Liver (tissue), 9 donors: Measurements from ENCODE around the gene RILP. TPM values are rescaled to one million over a fixed set of nuclear protein-coding genes. Genes with fewer than 3 reads are reported as not detected.
"Not testable (repeated sequence)": the region's sequence is repeated elsewhere in the genome, so short reads cannot be mapped to it uniquely, and the experiment has no call there.

Experiments used
- DNase-seq: peaks from one replicate; pipeline ENCODE4 v3.0.0-alpha.2; 2017; ENCODE audit warnings: low spot score
- H3K27ac ChIP-seq, 2 donors: one replicate each; pipeline ENCODE4 v1.7.0; 2013; ENCODE audit warnings: inconsistent platforms in 2 of 2, low read length in 2 of 2, control low read depth in 1 of 2, low read depth in 1 of 2, mild to moderate bottlenecking in 1 of 2
- H3K27me3 ChIP-seq, 4 donors: one replicate each; pipeline versions ENCODE4 v1.6.1 to v1.7.0; 2013; ENCODE audit warnings: low read length in 3 of 4, inconsistent platforms in 1 of 4, mild to moderate bottlenecking in 1 of 4, moderate library complexity in 1 of 4; ENCODE audit not compliant: control insufficient read depth in 4 of 4, insufficient read depth in 4 of 4
- H3K36me3 ChIP-seq, 4 donors: one replicate each; pipeline versions ENCODE4 v1.6.1 to v1.7.0; 2013; ENCODE audit warnings: low read length in 3 of 4, mild to moderate bottlenecking in 3 of 4, low read depth in 1 of 4, moderate library complexity in 1 of 4; ENCODE audit not compliant: control insufficient read depth in 4 of 4, insufficient read depth in 3 of 4
- H3K4me1 ChIP-seq, 4 donors: one replicate each; pipeline versions ENCODE4 v1.6.1 to v1.7.0; 2013; ENCODE audit warnings: low read length in 3 of 4, mild to moderate bottlenecking in 3 of 4, moderate library complexity in 1 of 4; ENCODE audit not compliant: control insufficient read depth in 4 of 4, insufficient read depth in 4 of 4
- H3K4me3 ChIP-seq, 3 donors: one replicate each; pipeline versions ENCODE4 v1.6.1 to v1.7.0; 2013; ENCODE audit warnings: low read length in 3 of 3, control low read depth in 1 of 3, low read depth in 1 of 3, mild to moderate bottlenecking in 1 of 3
- H3K9ac ChIP-seq, 2 donors: one replicate each; pipeline ENCODE4 v1.7.0; 2013; ENCODE audit warnings: low read length in 2 of 2, mild to moderate bottlenecking in 2 of 2, moderate library complexity in 2 of 2, control low read depth in 1 of 2, low read depth in 1 of 2
- H3K9me3 ChIP-seq, 4 donors: one replicate each; pipeline versions ENCODE4 v1.6.1 to v1.7.0; 2013; ENCODE audit warnings: low read length in 3 of 4; ENCODE audit not compliant: control insufficient read depth in 4 of 4
- EGR1 ChIP-seq, 2 donors: IDR thresholded peaks; 2 replicates each; pipeline ENCODE4 v1.6.1; 2016 to 2018; ENCODE audit warnings: antibody characterized with exemption in 2 of 2, low read depth in 2 of 2
- FOXA1 ChIP-seq: IDR thresholded peaks from 2 replicates; pipeline ENCODE4 v1.6.1; 2016; ENCODE audit warnings: antibody characterized with exemption
- FOXA2 ChIP-seq: IDR thresholded peaks from 2 replicates; pipeline ENCODE4 v1.6.1; 2016; ENCODE audit warnings: antibody characterized with exemption
- GABPA ChIP-seq, 2 donors: IDR thresholded peaks in 1 of 2; conservative IDR thresholded peaks in 1 of 2; 2 replicates each; pipeline ENCODE4 v1.6.1; 2016; ENCODE audit warnings: antibody characterized with exemption in 2 of 2, mild to moderate bottlenecking in 1 of 2, moderate library complexity in 1 of 2
- HNF4A ChIP-seq, 2 donors: conservative IDR thresholded peaks; 2 replicates each; pipeline ENCODE4 v1.6.1; 2016; ENCODE audit warnings: antibody characterized with exemption in 2 of 2, mild to moderate bottlenecking in 2 of 2
- HNF4G ChIP-seq: IDR thresholded peaks from 2 replicates; pipeline ENCODE4 v1.6.1; 2016; ENCODE audit warnings: antibody characterized with exemption
- JUND ChIP-seq, 2 donors: IDR thresholded peaks; 2 replicates each; pipeline ENCODE4 v1.6.1; 2016; ENCODE audit warnings: antibody characterized with exemption in 2 of 2
- RAD21 ChIP-seq, 2 donors: IDR thresholded peaks; 2 replicates each; pipeline ENCODE4 v1.6.1; 2016; ENCODE audit warnings: antibody characterized with exemption in 2 of 2, mild to moderate bottlenecking in 2 of 2
- RXRA ChIP-seq, 2 donors: IDR thresholded peaks; 2 replicates each; pipeline ENCODE4 v1.6.1; 2017 to 2018; ENCODE audit warnings: antibody characterized with exemption in 2 of 2, mild to moderate bottlenecking in 1 of 2
- SP1 ChIP-seq: IDR thresholded peaks from 2 replicates; pipeline ENCODE4 v1.6.1; 2018; ENCODE audit warnings: antibody characterized with exemption, mild to moderate bottlenecking
- TAF1 ChIP-seq: conservative IDR thresholded peaks from 2 replicates; pipeline ENCODE4 v1.6.1; 2016; ENCODE audit warnings: antibody characterized with exemption, mild to moderate bottlenecking
- YY1 ChIP-seq: IDR thresholded peaks from 2 replicates; pipeline ENCODE4 v1.6.1; 2016; ENCODE audit warnings: antibody characterized with exemption, mild to moderate bottlenecking
- WGBS: extraction: QIAGEN DNeasy Blood & Tissue Kit; methylation state at CpG from one replicate; pipeline ENCODE4 v1.1.7; 2013; 5-methylcytosine and 5-hydroxymethylcytosine counted together
- polyA plus RNA-seq, 2 donors: library from polyadenylated mRNA; stranded (reverse) in 1 of 2; unstranded in 1 of 2; fragments of 200-250 nt in 1 of 2; fragments of >200 nt in 1 of 2; fragmentation: Nextera tagmentation in 1 of 2; extraction: Ambion mirVana in 1 of 2; gene quantifications; one replicate each; pipeline versions ENCODE4 v1.2.1 to v1.2.3, GENCODE V29; 2013 to 2015
- total RNA-seq, 2 donors: library from RNA; depleted of rRNA; stranded (reverse); fragments of >200 nt; gene quantifications; one replicate each; pipeline ENCODE4 v1.2.3, GENCODE V29; 2014
- TF ChIP-seq, protein P1 (sequence below): fragments of 150-350 bp; IDR thresholded peaks from 2 replicates; pipeline ENCODE4 v1.5.1; 2017; ENCODE audit warnings: improper control_type of control experiment, low read depth, low read length; ENCODE audit not compliant: missing input control
- TF ChIP-seq, protein P2 (sequence below): IDR thresholded peaks from 2 replicates; pipeline ENCODE4 v1.6.1; 2016; ENCODE audit warnings: antibody characterized with exemption
- TF ChIP-seq, protein P3 (sequence below): IDR thresholded peaks from 2 replicates; pipeline ENCODE4 v1.6.1; 2016; ENCODE audit warnings: antibody characterized with exemption
- TF ChIP-seq, protein P4 (sequence below): IDR thresholded peaks from 2 replicates; pipeline ENCODE4 v1.6.1; 2016; ENCODE audit warnings: antibody characterized with exemption
- TF ChIP-seq, protein P5 (sequence below): IDR thresholded peaks from 2 replicates; pipeline ENCODE4 v1.6.1; 2016; ENCODE audit warnings: antibody characterized with exemption, mild to moderate bottlenecking
- donor health status: healthy.
- donor health status: healthy.
- donor health status: healthy.
- donor health status: healthy.
- donor health status: healthy.

The RILP gene
- total and polyA plus RNA-seq, 4 donors = 7.9 to 47.4 (median 22.5) TPM

DNA sequence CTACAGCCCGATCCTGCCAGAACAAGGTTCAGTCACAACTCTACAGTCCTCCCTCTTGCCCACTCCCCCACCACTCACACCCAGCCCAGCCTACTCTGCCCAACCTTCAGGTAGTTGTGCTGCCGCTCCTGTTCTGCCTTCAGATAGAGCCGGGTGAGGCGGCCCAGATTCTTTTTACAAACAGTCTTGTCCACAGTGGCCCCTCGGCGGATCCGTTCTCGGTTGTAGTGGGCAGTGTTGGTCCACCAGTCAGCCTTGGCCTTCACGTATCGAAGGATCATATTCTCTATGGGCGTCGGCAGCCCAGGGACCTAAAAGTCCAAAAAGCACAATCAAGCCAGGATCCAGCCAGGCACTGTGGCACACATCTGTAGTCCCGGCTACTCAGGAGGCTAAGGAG, 26.7 kb upstream of the RILP start (continued):
- TF ChIP-seq, protein P1, sequence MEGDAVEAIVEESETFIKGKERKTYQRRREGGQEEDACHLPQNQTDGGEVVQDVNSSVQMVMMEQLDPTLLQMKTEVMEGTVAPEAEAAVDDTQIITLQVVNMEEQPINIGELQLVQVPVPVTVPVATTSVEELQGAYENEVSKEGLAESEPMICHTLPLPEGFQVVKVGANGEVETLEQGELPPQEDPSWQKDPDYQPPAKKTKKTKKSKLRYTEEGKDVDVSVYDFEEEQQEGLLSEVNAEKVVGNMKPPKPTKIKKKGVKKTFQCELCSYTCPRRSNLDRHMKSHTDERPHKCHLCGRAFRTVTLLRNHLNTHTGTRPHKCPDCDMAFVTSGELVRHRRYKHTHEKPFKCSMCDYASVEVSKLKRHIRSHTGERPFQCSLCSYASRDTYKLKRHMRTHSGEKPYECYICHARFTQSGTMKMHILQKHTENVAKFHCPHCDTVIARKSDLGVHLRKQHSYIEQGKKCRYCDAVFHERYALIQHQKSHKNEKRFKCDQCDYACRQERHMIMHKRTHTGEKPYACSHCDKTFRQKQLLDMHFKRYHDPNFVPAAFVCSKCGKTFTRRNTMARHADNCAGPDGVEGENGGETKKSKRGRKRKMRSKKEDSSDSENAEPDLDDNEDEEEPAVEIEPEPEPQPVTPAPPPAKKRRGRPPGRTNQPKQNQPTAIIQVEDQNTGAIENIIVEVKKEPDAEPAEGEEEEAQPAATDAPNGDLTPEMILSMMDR = no peak
- TF ChIP-seq RXRA (IDR thresholded peaks at IDR 0.05) (no peak), EGR1 (IDR thresholded peaks at IDR 0.05; ENCODE audit: low read depth in 2 of 2) (no peak)

DNA sequence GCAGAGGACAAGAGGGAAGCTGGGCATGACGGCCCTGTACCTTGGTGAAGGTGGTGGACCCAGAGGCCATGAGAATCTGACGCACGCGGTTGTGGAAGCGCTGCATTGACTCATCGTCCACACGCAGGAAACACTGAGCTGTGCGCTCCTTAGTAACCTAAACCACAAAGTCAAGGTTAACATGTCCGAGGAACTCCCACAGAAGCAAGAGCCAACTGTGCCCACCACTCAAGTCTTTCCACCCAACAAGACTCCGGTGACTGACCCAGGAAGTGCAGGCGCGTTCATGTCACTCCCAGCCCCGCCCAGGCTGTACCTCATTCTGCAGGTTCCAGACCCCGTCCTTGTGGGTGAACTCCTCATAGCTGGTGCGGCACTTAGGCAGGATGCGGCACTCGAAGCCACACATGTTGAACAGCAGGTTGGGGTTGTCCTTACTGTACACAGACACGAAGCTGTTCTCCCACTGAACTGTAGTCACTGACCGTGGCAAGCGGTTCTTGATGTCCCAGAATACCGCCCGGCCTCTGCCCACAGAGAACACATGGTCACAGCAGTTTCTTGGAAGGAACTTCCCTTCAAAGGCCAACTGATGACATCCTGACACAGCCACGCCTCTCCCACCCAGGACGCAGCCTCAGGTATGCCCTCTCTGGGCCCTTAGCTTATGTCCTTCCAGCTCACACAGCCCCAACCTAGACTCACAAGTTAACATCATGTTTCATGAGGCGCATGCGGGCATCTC, 23.5 kb upstream of the RILP start:
- Histone ChIP-seq H3K36me3 (peaks cover 26 to 82% (median 65%) of the 10 kb centered on the region in 4 donors), H3K27me3 (no peaks in the 10 kb centered on the region), H3K9ac (no peak overlapping the region), H3K27ac (no peak overlapping the region), H3K9me3 (no peaks in the 10 kb centered on the region), H3K4me3 (no peak overlapping the region), H3K4me1 (peaks cover 0 to 4% (median 1%) of the 10 kb centered on the region in 4 donors)
- no peak for DNase-seq
- WGBS = 93% methylated on average over 26 of the region's 26 CpGs
- TF ChIP-seq, protein P2, sequence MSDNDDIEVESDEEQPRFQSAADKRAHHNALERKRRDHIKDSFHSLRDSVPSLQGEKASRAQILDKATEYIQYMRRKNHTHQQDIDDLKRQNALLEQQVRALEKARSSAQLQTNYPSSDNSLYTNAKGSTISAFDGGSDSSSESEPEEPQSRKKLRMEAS = no peak
- no peak for TF ChIP-seq SP1
- no peak for TF ChIP-seq TAF1
- no peak for TF ChIP-seq HNF4A (conservative IDR thresholded peaks at IDR 0.05)
- no peak for TF ChIP-seq HNF4G
- TF ChIP-seq, protein P1 = no peak
- TF ChIP-seq, protein P3, sequence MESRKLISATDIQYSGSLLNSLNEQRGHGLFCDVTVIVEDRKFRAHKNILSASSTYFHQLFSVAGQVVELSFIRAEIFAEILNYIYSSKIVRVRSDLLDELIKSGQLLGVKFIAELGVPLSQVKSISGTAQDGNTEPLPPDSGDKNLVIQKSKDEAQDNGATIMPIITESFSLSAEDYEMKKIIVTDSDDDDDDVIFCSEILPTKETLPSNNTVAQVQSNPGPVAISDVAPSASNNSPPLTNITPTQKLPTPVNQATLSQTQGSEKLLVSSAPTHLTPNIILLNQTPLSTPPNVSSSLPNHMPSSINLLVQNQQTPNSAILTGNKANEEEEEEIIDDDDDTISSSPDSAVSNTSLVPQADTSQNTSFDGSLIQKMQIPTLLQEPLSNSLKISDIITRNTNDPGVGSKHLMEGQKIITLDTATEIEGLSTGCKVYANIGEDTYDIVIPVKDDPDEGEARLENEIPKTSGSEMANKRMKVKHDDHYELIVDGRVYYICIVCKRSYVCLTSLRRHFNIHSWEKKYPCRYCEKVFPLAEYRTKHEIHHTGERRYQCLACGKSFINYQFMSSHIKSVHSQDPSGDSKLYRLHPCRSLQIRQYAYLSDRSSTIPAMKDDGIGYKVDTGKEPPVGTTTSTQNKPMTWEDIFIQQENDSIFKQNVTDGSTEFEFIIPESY = no peak
- TF ChIP-seq EGR1 (IDR thresholded peaks at IDR 0.05; ENCODE audit: low read depth in 2 of 2) = no peak
- no peak for TF ChIP-seq JUND (IDR thresholded peaks at IDR 0.05)
- no peak for TF ChIP-seq GABPA (IDR thresholded peaks at IDR 0.05 in 1 of 2, conservative IDR thresholded peaks at IDR 0.05 in 1 of 2)
- TF ChIP-seq RAD21 (IDR thresholded peaks at IDR 0.05) = no peak
- no peak for TF ChIP-seq FOXA1
- TF ChIP-seq YY1 = no peak
- TF ChIP-seq, protein P4, sequence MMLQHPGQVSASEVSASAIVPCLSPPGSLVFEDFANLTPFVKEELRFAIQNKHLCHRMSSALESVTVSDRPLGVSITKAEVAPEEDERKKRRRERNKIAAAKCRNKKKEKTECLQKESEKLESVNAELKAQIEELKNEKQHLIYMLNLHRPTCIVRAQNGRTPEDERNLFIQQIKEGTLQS = no peak
- TF ChIP-seq, protein P5, sequence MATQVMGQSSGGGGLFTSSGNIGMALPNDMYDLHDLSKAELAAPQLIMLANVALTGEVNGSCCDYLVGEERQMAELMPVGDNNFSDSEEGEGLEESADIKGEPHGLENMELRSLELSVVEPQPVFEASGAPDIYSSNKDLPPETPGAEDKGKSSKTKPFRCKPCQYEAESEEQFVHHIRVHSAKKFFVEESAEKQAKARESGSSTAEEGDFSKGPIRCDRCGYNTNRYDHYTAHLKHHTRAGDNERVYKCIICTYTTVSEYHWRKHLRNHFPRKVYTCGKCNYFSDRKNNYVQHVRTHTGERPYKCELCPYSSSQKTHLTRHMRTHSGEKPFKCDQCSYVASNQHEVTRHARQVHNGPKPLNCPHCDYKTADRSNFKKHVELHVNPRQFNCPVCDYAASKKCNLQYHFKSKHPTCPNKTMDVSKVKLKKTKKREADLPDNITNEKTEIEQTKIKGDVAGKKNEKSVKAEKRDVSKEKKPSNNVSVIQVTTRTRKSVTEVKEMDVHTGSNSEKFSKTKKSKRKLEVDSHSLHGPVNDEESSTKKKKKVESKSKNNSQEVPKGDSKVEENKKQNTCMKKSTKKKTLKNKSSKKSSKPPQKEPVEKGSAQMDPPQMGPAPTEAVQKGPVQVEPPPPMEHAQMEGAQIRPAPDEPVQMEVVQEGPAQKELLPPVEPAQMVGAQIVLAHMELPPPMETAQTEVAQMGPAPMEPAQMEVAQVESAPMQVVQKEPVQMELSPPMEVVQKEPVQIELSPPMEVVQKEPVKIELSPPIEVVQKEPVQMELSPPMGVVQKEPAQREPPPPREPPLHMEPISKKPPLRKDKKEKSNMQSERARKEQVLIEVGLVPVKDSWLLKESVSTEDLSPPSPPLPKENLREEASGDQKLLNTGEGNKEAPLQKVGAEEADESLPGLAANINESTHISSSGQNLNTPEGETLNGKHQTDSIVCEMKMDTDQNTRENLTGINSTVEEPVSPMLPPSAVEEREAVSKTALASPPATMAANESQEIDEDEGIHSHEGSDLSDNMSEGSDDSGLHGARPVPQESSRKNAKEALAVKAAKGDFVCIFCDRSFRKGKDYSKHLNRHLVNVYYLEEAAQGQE = no peak
- no peak for TF ChIP-seq FOXA2

DNA sequence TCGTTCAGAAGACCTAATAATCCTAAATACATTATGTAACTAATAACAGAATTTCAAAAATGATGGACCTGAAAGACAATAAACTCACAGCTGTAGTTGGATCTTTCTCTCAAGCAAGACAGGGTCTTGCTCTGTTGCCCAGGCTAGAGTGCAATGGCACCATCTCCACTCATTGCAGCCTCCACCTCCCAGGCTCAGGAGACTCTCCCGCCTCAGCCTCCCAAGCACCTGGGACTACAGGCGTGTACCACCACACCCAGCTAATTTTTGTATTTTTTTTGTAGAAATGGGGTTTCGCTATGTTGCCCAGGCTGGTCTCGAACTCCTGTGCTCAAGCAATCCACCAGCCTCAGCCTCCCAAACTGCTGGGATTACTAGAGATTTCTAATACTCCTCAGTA, 14.3 kb upstream of the RILP start:
- not testable (repeated sequence) for H3K9ac ChIP-seq, H3K4me3 ChIP-seq, H3K27ac ChIP-seq, DNase-seq, H3K9me3 ChIP-seq, H3K27me3 ChIP-seq, H3K4me1 ChIP-seq
- 96% methylated on average over 5 of the region's 5 CpGs for WGBS
- H3K36me3 ChIP-seq = peaks cover 20 to 72% (median 48%) of the 10 kb centered on the region in 4 donors
